T-helper 2 cell treated with Interferon-gamma antibody and Interleukin-4, amounts not matched to agents 100 ng/mL and 5 ng/mL, for 36 hours (primary cell): Measurements from ENCODE around the gene APBB2. TPM values are rescaled to one million over a fixed set of nuclear protein-coding genes. Genes with fewer than 3 reads are reported as not detected.
"Not testable (repeated sequence)": the region's sequence is repeated elsewhere in the genome, so short reads cannot be mapped to it uniquely, and the experiment has no call there.

Source experiments
- intact Hi-C: fragments of 100-400 bp; cut with micrococcal nuclease; formaldehyde crosslinking; loops from one replicate; pipeline ENCODE4 v1.15.1; 2023
- total RNA-seq: library from RNA; stranded (reverse); gene quantifications from 2 replicates; pipeline ENCODE4 v1.2.3, GENCODE V29; 2022

Gene APBB2
- total RNA-seq, 1 donor from 2014 or later, result 0.45 TPM

DNA sequence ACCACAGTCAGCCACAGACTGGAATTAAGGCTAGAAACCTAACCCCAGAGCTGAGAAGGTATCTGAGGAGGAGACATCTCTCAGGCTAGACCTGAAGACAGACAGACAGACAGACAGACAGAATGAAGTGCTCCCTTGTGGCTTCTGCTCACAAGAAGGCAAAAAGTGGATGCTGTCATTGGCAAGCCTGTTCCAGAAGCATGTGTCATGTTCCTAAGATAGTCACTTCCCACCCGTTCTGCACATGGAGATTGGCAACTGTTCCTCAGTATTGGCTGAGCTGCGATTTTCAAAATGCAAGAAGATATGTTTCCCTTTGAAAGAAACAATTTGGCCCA lies 298.2 kb downstream of the APBB2 start:
- intact Hi-C loops, result no loop called here

DNA sequence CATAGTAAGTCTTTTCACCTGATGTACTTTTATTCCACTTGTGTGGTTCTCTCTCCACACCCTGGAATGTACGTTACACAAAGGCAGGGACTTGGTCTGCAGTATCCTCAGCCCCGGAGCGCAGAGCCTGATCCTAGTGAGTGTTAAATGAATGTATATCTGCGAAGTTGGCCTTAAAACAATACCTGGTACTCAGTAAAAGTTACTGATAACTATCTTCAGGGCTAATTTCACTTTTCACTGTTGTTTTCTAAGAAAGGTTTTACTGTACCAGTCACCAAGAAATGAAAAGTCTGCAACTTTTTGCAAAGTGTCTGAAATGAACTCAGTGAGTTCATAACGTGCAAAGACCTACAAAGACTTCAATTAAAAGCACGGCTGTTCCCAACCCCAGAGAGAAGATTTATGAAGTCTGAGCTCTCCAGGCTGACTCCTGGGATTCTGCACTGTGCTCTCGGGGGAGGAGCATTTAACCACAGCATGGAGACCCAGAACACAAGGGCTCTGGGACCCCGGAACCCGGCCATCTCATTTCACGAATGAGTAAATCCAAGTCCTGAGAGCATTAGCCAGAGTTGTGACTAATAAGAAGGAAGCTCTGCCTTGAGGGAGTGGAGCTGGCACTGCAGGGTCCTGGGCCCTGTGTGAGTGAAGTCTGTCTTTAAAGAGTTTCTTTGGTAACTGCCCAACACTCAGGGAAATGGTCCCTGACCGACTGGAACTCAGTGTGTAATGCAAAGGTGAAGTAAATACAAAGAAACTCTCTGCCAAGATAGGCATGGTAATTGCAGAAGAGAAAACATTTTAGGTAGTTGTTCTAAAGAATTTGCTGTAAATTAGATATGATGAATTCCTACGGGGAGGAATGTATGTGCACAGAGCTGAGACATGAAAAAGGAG lies 298.8 kb downstream of the APBB2 start:
- intact Hi-C loops, result no loop called here

DNA sequence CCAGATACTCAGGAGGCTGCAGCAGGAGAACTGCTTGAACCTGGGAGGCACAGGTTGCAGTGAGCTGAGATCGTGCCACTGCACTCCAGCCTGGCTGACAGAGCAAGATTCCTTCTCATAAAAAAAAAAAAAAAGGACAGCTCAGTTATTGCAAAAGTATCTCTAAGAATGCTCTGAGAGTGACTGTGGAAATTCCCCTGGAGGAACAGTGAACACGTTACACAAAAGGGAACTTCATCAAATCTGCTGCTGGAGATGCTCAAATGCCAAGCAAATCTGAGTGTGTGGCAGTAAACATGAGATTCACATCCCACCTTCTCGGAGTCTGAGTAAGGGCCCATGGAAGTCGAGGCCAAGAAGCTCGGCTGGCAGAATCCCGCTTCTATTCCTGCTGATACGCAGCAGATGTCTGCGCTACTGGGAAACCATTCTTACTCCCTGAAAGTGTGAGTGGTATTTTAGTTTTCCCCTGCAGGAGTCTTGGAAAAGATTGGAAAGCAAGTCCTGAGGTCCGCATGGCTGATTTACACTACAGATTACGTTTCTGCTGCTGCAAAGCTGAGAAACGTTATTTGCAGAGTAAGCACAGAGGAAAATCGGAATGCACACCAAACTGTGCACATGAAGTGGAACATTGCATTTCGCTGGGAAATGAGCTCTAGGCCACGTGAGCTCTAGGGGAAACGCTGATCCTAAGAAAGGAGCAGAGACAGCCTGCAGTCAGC lies 301.7 kb downstream of the APBB2 start:
- intact Hi-C loops, result no loop called here

DNA sequence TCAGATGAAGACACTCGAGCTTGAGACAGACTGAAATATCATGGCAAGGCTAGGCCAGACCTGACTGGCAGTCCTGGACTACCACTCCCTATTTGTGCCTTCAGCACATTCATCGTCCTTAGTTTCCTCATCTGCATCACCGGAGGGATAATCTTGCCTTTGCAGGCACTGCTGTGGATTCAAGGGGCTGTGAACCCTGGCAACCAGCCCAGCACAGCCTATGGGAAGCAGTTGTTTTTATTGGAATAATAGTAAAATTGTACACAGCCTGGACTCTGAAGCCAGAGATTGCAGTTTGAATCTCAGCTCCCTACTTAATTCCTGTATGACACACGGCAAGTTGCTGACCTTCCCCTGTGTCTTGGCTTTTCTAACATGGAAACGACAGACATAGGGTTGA lies 303.6 kb downstream of the APBB2 start:
- intact Hi-C loops, result no loop called here

DNA sequence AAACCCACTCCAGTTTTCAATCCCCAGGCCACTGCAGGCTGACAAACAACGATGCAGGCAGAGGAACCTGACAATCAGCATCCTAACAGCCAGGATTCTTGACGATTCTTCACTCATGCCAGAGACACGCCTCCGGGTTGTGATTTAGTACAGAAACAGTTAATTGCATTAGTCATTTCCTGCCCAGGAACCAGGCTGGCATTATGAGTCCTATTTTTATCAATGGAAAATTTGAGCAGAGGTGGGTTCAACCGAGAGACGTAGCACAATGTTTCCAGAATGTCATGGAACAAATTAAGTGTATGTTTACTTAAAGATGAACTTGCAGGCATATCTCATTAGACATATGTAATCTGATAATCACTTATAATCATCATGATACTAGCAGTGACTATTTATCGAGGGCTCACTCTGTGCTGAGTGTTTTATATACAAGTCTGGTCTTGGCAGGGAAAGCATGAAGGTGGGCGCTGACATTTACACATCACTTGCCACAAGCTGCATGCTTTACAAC lies 304.9 kb downstream of the APBB2 start:
- intact Hi-C loops, result no loop called here

DNA sequence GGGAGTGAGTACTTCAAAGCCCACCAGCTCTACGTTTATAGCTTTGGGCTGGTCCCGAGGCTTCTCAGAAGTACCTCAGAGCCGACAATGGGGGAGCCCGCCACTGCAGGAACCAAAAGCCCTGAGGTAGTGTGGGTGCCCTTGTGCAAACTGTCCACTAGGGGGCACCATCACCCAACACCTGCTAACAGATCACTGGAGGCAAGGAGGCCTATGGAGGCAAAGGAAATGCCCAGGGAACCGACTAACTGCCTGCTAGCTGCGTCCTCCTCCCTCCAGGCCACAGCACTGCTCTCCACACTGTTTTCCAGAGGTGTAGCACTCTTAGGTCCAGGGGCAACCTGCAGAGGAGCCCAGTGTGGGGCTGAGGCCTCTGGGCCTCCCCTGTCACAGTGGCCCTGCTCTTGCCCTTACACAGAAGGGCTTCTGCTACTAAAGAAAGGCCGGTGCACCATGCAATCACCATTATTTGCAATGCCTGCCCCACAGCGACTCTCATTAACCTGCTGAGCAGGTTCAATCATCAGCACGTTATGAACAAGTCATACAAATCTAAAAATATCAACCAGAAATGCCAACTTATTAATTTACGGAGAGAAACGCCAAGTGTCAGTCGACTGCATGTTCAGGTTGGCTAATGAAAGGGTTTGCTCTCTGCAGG lies 305.5 kb downstream of the APBB2 start:
- intact Hi-C loops, result loop anchor here (1.0 kb wide), 1 partner anchor 15 kb away; no protein-coding TSS in a partner anchor

DNA sequence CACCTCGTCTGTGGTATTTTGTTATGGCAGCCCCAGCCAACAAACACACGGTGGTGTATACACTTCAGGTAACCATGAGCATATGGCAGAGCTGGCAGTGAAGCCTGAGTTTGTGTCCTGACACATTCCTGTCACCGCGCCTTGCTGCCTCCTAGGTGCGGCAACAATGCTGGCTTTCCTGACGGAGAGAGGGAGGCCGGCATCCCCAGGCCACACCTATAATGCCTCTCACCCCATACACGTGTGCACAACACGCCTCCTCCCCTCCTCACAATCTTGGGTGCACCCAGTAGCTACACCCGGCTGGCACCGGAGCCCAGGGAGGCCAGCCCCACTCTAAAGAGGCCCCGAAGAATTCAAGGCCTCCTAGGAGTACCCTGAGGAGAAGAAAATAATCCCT lies 306.0 kb downstream of the APBB2 start:
- intact Hi-C loops, result loop anchor here (1.0 kb wide), 1 partner anchor 16 kb away; no protein-coding TSS in a partner anchor

DNA sequence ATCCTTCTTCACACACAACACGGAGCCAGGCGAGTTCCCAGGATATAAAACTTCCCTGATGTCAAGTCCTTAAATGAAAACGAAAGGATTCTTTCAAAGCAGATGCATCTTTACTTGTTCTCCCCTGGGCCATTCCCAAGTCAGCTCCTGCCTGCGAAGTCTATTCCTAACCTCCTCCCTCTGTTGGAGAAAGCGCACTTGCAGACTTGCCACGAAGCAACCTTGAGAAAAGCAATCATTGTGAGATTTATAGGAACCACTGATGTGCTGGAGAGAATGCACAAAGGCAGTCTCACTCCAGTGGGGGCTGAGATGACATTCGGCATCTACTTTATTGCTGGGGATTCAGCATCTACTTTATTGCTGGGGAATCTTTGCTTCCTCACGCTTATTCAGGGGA lies 308.9 kb downstream of the APBB2 start:
- intact Hi-C loops, result no loop called here

DNA sequence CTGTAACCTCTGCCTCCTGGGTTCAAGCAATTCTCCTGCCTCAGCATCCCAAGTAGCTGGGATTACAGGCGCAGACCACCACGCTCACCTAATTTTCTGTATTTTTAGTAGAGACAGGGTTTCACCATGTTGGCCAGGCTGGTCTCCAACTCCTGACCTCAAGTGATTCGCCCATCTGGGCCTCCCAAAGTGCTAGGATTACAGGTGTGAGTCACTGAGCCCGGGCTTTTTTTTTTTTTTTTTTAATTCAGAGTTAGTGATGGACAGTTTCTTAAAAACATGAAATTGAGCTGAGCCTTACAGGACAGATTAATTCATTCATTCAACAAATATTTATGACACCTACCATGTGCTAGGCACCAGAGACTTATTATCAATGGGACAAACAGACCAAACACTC lies 313.8 kb downstream of the APBB2 start:
- intact Hi-C loops, result not testable (repeated sequence)

DNA sequence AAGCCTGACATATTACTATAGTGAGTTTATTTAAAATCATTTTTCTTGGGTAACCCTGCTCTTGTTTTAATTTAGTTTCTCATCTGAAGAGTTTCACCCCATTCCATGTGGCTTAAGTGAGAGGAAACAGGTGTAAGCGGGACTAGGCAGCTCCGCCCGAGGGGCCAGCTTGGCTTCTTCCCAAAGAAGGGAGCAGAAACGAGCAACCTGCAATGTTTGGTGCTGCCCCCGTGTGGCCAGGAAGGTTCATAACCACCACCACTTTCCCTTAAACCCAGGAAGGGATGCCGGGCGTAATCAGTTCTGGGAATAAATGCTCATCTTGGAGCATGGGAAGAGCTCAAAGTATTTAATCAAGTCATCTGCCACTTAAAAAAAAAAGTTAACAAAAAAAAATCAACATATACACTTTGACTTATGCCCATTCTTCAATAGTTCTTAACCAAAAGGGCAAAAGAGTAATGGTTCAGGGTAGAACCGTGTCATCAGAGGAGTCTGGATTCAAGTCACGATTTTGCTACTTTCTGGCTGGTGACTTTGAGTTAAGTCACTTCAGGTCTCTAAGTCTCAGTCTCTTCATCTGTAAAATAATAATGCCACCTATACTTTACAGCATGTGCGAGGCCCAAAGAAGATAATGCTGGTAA lies 316.7 kb downstream of the APBB2 start:
- intact Hi-C loops, result loop anchor here (1.0 kb wide), 1 partner anchor 160 kb away; no protein-coding TSS in a partner anchor

DNA sequence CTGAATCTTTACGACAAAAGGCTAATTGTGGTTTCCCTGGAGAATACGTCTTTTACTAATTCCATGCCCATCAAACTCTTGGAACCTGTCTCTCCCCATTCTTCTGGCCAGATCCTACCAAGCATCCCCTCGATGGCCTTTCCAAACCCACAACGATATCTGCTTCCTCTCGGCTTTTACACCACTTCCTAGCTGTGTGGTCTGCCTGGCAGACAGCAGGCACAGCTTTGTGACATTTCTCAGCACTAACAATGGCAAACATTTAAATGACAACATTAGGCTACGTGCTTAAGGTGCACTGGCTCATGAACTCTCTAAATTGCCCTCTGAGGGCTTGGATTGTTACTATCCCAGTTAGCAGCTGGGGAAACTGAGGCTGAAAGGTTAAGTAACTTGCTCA lies 323.6 kb downstream of the APBB2 start:
- intact Hi-C loops, result no loop called here

DNA sequence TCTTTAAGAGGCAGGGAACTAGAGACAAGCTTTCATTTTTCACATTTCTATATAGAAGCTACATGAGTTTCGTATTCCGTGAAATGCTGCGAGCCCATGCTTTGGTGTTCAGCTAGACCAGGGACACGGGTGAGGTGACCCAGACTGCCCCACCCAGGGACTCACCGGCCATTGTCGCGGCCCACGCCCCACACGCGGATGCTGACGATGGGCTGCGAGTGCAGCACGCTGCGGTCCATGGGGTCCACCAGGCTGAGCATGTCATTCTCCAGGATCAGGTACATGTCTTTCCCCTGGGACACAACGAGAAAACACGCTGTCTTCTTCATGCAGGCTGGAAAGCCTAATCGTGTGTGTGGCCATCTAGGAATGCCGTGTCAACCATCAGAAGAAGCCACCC lies 324.1 kb downstream of the APBB2 start:
- intact Hi-C loops, result no loop called here

DNA sequence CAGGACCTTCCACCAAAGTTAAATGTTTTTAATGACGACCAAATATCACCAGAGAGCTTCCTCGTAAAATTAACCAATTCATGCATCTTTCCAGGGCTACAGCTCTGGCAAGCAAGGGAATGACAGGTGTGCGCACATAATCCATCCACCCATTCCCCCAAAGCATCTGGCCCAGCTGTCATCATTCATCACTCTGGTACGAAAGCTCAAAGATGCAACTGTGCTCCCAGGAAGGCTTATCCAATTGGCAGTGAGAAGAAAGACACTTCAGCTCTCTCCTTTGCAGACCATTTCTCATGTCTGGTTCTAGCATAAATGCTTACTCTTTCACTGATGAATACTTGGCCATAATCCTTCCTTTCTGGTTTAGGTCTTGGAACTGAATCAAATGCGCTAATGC lies 325.4 kb downstream of the APBB2 start:
- intact Hi-C loops, result no loop called here

DNA sequence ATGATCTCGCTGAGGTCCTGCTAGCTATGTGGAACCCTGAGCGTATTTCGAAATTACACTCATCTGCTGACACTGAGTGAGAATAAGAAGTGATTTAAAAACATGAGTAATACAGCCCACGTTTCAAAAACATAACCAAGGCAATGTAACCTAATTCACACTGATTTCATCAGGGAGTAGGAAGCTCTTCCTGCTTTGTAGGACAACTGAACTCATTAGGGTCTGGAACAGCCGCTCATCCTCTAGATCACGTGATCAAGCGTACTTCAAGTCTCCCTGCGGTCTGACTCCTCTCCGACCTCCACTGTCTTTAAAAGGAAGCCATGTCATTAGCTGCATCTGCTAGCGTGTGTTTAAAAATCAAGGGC lies 326.6 kb downstream of the APBB2 start:
- intact Hi-C loops, result no loop called here

DNA sequence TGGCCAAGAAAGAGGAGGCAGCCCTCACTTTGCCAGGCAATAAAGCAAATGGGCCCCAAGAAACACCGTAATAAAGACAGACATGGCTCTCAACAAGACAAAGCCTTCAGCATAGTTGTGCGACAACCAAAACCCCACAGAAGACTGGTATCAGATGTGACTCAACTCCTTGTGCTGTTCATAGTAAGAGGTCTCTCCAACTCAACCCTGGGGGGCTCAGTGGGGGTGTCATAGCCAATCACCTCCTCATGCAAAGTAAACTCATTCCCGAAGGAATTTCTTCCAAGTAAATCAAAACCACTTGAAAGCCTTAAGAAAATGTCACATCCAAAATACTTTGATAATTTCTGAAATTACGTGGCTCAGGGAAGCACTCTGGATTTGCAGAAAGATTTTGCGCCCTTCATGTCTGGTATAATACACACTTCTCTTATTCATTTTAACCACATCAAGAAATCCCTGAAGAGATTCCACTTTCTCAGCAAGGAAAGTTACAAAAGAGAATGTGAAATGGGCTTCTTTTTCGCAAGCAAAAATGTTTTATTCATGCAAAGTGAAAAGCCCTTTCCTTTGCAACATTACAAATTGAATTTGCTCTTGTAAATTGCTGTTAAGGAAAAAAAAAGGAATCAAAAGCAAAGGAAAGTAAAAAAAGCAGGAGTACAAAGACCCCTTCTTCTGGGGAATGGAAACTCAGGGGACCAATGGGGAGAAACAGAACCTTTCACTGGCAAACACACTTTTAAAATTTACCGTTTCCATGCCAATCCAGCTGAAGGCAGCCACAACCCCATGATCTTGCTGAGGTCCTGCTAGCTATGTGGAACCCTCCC lies 327.2 kb downstream of the APBB2 start:
- intact Hi-C loops, result no loop called here

DNA sequence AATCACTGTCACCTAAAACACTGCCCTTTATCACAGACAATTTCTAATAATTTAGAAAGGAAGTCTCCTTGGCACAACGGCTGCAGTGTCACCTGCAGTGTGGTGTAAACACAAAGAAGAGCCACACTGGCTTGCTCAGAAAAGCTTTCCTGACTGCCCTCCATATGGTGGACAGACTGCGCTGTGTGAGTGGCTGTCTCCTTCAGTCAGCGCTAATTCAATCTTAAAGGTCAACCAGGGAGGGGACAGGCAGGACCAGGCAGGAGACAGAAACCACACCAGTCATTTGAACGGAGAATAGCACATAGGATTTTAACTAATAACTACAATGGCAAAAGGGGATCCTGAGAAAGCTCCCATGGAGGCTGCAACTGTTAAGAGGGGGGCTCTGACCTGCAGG lies 332.5 kb downstream of the APBB2 start:
- intact Hi-C loops, result no loop called here

DNA sequence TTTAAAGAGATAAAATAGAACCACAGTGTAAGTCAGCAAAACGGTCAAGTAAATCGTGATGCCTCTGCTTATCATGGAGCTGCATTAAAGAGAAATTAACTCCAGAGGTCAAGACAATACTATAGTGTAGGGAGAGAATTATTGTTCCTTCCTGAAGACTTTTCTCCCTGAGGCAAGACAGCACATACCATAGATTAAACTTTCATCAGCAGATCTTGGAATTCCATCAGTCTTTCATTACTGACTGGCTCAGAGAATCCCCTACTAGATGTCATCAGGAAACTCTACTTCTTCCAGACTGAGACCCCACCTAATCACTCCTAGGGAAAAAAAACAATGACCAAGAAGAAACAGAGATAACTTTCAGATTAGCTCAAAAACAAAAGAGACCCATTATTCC lies 333.2 kb downstream of the APBB2 start:
- intact Hi-C loops, result no loop called here

DNA sequence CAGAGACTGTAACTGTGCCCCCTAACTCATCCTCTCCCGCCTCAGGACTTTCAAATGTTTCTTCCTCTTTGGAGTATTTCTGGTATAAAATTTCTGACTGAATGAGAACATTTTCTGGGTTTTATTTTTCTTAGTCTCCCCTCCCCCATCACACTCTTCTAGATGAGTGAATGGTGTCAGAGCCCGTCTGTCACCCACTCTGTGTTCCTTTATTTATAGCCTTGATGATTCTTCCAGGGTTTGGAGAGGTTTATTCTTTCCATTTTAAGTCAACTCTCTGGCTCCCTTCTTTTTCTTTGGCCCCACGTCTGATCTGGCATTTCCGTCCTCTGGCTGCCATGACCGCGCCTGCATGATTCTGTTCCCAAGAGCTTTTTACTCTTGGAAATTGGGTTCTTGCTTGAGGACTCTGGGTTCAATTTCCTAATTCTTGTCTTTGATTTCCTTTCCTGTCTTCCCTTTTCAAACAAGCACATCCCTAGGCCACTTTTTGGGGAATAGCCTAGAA lies 335.7 kb downstream of the APBB2 start:
- intact Hi-C loops, result no loop called here

DNA sequence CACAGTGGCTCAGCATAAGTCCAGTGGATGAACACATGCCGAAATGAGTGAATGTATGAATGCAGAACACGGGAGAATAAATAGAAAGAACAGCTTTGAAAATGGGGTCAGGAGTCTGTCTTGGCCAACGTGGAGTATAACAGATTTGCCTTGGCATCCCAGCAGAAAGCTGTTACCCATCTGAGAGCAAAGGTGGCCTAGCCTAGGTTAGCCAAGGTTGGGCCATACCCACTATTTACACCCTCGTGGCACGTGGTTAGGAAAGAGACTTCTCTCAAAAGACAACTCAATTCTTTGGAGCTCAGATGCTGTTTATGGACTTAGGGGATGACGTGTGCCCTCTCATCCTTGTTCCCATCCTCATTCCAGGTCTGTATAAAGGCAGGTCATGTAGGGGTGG lies 337.3 kb downstream of the APBB2 start:
- intact Hi-C loops, result no loop called here

DNA sequence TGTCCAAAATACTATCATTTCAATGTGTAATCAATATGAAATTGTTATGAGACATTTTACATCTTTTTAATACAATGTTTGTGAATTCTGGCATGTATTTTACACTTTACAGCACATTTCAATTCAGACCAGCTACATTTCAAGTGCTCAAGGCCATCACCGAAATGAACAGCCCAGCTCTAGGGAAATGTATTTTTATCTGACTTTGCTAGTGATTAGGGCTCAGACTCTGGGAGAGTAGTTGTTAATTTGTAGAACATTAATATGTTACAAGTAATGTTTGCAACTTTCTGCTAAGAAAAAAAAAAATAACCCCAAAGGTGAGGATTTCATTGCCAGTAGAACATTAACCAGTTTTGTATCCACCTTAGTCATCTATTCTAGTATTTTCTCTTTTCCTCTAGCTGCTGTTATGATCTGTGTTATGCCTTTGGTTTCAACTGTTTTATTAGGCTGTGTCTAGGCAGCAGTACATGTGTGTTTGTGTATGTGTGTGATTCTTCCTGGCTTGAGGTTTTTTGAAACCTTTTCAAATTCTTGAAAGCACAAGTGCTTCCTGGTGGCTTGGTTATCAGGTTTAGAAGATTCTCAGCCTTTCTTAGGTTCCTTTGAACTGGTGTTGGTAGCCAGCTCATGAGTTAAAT lies 338.7 kb downstream of the APBB2 start:
- intact Hi-C loops, result no loop called here
